MM.1S (cell line): ENCODE measurements around the gene CORO2A.
"Not testable (repeated sequence)": the region's sequence is repeated elsewhere in the genome, so short reads cannot be mapped to it uniquely, and the experiment has no call there.

Source experiments
- DNase-seq: peaks from one replicate; pipeline ENCODE4 v3.0.0-alpha.2; 2015
- H2AFZ ChIP-seq: fragments of 300-600 bp; sonication (generic); 2 replicates; pipeline ENCODE4 v1.6.0; 2016; ENCODE audit warnings: antibody characterized with exemption, low read length
- H3F3A ChIP-seq: fragments of 300-600 bp; sonication (generic); 2 replicates; pipeline ENCODE4 v1.6.1; 2016; ENCODE audit warnings: mild to moderate bottlenecking, antibody characterized with exemption, low read length, moderate library complexity, mixed read lengths; ENCODE audit not compliant: insufficient read depth
- H3K27ac ChIP-seq: fragments of 300-600 bp; sonication (generic); 2 replicates; pipeline ENCODE4 v1.5.1; 2016; ENCODE audit warnings: mild to moderate bottlenecking, low read length
- H3K27me3 ChIP-seq: fragments of 300-600 bp; sonication (generic); replicated peaks from 2 replicates; pipeline ENCODE4 v1.6.0; 2016; ENCODE audit warnings: low read length; ENCODE audit not compliant: insufficient read depth
- H3K36me3 ChIP-seq: fragments of 300-600 bp; sonication (generic); replicated peaks from 2 replicates; pipeline ENCODE4 v1.6.1; 2016; ENCODE audit warnings: mild to moderate bottlenecking, low read length, mixed read lengths; ENCODE audit not compliant: insufficient read depth
- H3K4me1 ChIP-seq: fragments of 300-600 bp; sonication (generic); 2 replicates; pipeline ENCODE4 v1.6.1; 2016; ENCODE audit warnings: low read length, mixed read lengths
- H3K4me2 ChIP-seq: fragments of 300-600 bp; sonication (generic); 2 replicates; pipeline ENCODE4 v1.6.0; 2016; ENCODE audit warnings: low read depth, low read length
- H3K4me3 ChIP-seq: fragments of 300-600 bp; sonication (generic); 2 replicates; pipeline ENCODE4 v1.5.1; 2016; ENCODE audit warnings: low read length, mixed read lengths
- H3K79me2 ChIP-seq: fragments of 300-600 bp; sonication (generic); 2 replicates; pipeline ENCODE4 v1.6.1; 2016; ENCODE audit warnings: mixed run types, low read length, mixed read lengths
- H3K9ac ChIP-seq: fragments of 300-600 bp; sonication (generic); 2 replicates; pipeline ENCODE4 v1.6.1; 2016; ENCODE audit warnings: low read length, mixed read lengths
- H3K9me2 ChIP-seq: fragments of 300-600 bp; sonication (generic); replicated peaks from 2 replicates; pipeline ENCODE4 v1.6.1; 2016; ENCODE audit warnings: mild to moderate bottlenecking, low read length, mixed read lengths; ENCODE audit not compliant: insufficient read depth
- H3K9me3 ChIP-seq: fragments of 300-600 bp; sonication (generic); replicated peaks from 2 replicates; pipeline ENCODE4 v1.6.1; 2016; ENCODE audit warnings: mild to moderate bottlenecking, low read length, mixed read lengths; ENCODE audit not compliant: insufficient read depth
- H4K20me1 ChIP-seq: fragments of 300-600 bp; sonication (generic); 2 replicates; pipeline ENCODE4 v1.6.1; 2016; ENCODE audit warnings: mild to moderate bottlenecking, low read length, moderate library complexity, mixed read lengths; ENCODE audit not compliant: insufficient read depth
- CTCF ChIP-seq: fragments of 300-600 bp; sonication (generic); IDR thresholded peaks from 2 replicates; pipeline ENCODE4 v1.5.1; 2016; ENCODE audit warnings: antibody characterized with exemption, low read length, mixed read lengths
- EZH2 ChIP-seq: fragments of 300-600 bp; sonication (generic); optimal IDR thresholded peaks from 2 replicates; pipeline ENCODE3; 2017; ENCODE audit warnings: low read depth, mild to moderate bottlenecking, antibody characterized with exemption, low read length, mixed read lengths
- EZH2phosphoT487 ChIP-seq: fragments of 300-600 bp; sonication (generic); IDR thresholded peaks from 2 replicates; pipeline ENCODE4 v1.6.1; 2018; ENCODE audit warnings: antibody characterized with exemption, low read length

CORO2A gene

GRCh38 chr9:98117984-98118639 is 74.3 kb downstream of the CORO2A start:
- Histone ChIP-seq H3K4me1 (peaks cover 6% of the 10 kb centered on the region), H3F3A (no peaks in the 10 kb centered on the region), H2AFZ (peak overlapping the region; percentile 93), H3K27me3 (no peaks in the 10 kb centered on the region), H4K20me1 (no peaks in the 10 kb centered on the region), H3K79me2 (no peaks in the 10 kb centered on the region), H3K9ac (peak overlapping the region; percentile 47; the same call in 1 of the 2 replicates), H3K4me2 (peak overlapping the region; percentile 96), H3K4me3 (peak overlapping the region; percentile 70), H3K9me3 (no peaks in the 10 kb centered on the region), H3K36me3 (no peaks in the 10 kb centered on the region), H3K9me2 (no peaks in the 10 kb centered on the region), H3K27ac (no peak overlapping the region)
- no peak for DNase-seq
- TF ChIP-seq EZH2phosphoT487 (no peak), CTCF (no peak), EZH2 (no peak)

- H3F3A ChIP-seq, H3K9ac ChIP-seq, H2AFZ ChIP-seq, H3K4me3 ChIP-seq, H4K20me1 ChIP-seq, H3K27me3 ChIP-seq, H3K9me3 ChIP-seq, H3K36me3 ChIP-seq, H3K27ac ChIP-seq, H3K4me1 ChIP-seq, H3K79me2 ChIP-seq, DNase-seq, H3K9me2 ChIP-seq, H3K4me2 ChIP-seq: not testable (repeated sequence)
Measured at GRCh38 chr9:98117097-98117496, 75.3 kb downstream of the CORO2A start.

- Histone ChIP-seq H3K27me3 (no peaks in the 10 kb centered on the region), H3K4me1 (peaks cover 11% of the 10 kb centered on the region), H2AFZ (no peak overlapping the region), H3K27ac (no peak overlapping the region), H3K79me2 (no peaks in the 10 kb centered on the region), H3F3A (0 out of 2 replicates have a peak, but pooled peaks cover 9% of the 10 kb centered on the region), H3K4me3 (no peak overlapping the region), H4K20me1 (no peaks in the 10 kb centered on the region), H3K36me3 (no peaks in the 10 kb centered on the region), H3K9me2 (no peaks in the 10 kb centered on the region), H3K9me3 (no peaks in the 10 kb centered on the region), H3K4me2 (no peak overlapping the region), H3K9ac (no peak overlapping the region)
- no peak for DNase-seq
- TF ChIP-seq EZH2phosphoT487 (no peak), EZH2 (no peak), CTCF (no peak)
Measured at GRCh38 chr9:98109052-98109451, 83.4 kb downstream of the CORO2A start.

- Histone ChIP-seq H3K79me2 (no peaks in the 10 kb centered on the region), H3K9me2 (no peaks in the 10 kb centered on the region), H3K9ac (no peak overlapping the region), H2AFZ (no peak overlapping the region), H3K4me1 (peaks cover 11% of the 10 kb centered on the region), H3K4me2 (0 out of 2 replicates have a peak overlapping the region, but pooled peaks have one; percentile 7), H3K27ac (no peak overlapping the region), H3K4me3 (no peak overlapping the region), H3K36me3 (no peaks in the 10 kb centered on the region), H3K9me3 (no peaks in the 10 kb centered on the region), H4K20me1 (no peaks in the 10 kb centered on the region), H3F3A (0 out of 2 replicates have a peak, but pooled peaks cover 9% of the 10 kb centered on the region), H3K27me3 (no peaks in the 10 kb centered on the region)
- peak; percentile 65 for DNase-seq
- TF ChIP-seq CTCF (no peak), EZH2 (no peak), EZH2phosphoT487 (no peak)
Measured at GRCh38 chr9:98108531-98109031, 83.9 kb downstream of the CORO2A start.
